ENCODE measurements around the gene MPND. TPM values are rescaled to one million over a fixed set of nuclear protein-coding genes. Genes with fewer than 3 reads are reported as not detected.
A peak's percentile ranks its signal among the peaks of the same experiment; 100 is the strongest.

MPND gene
- polyA plus RNA-seq, 1 of the 3 experiments (the other 2 are of a cell fraction) = 21.3 TPM

DNA sequence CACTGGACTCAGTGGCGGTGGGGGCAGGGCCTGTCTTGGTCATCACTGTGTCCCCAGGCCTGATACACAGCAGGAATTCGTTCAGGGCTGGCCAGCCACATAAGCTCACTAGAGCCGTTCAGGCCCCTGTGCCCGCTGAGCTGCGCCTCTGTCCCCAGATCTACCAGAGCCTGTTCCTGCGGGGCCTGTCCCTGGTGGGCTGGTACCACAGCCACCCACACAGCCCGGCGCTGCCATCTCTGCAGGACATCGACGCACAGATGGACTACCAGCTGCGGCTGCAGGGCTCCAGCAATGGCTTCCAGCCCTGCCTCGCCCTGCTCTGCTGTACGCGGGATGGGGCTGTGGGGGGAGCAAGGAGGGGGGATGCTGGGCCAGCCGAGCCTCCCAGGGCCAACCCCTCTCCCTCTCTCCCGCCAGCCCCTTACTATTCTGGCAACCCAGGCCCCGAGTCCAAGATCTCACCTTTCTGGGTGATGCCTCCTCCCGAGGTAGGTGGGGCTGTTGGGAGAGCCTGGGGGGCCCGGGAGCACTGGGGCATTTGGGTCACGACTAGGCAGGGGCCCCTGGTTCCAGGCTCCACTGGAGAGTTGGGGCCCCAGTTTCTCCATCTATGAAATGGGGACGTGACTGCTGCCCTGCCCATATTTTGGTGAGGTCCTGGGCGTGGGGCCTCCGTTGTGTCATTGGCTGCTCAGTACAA lies 13.9 kb downstream of the MPND start:
- Histone ChIP-seq H2AFZ (ENCODE audit: low read depth) (no peak overlapping the region), H3K79me2 (ENCODE audit: insufficient read depth) (no peaks in the 10 kb centered on the region), H3K4me2 (no peak overlapping the region), H3K4me3 (ENCODE audit: low read depth in 2 of 2, low read length in 1 of 2) (no peak overlapping the region), H3K36me3 (replicated peaks in 1 of 2; ENCODE audit: control insufficient read depth in 1 of 2, insufficient read depth in 2 of 2, low read length in 1 of 2) (peaks cover 3 to 34% of the 10 kb centered on the region in 2 experiments), H3K27ac (ENCODE audit: low read depth in 2 of 2, low read length in 1 of 2) (no peak overlapping the region; a peak in 1 of 4 replicates), H3K4me1 (ENCODE audit: control insufficient read depth in 1 of 2, insufficient read depth in 2 of 2, low read depth in 1 of 2, low read length in 1 of 2) (no peaks in the 10 kb centered on the region), H4K20me1 (ENCODE audit: insufficient read depth) (no peaks in the 10 kb centered on the region), H3K9ac (no peak overlapping the region), H3F3A (replicated peaks; ENCODE audit: insufficient read depth) (peaks cover 5% of the 10 kb centered on the region), H3K9me2 (no peaks in the 10 kb centered on the region), H3K9me3 (no peaks in the 10 kb centered on the region), H3K27me3 (ENCODE audit: insufficient read depth) (no peaks in the 10 kb centered on the region)
- no peak for TF ChIP-seq MXI1 (IDR thresholded peaks at IDR 0.05; ENCODE audit: low read depth, low read length)
- TF ChIP-seq, protein P1, sequence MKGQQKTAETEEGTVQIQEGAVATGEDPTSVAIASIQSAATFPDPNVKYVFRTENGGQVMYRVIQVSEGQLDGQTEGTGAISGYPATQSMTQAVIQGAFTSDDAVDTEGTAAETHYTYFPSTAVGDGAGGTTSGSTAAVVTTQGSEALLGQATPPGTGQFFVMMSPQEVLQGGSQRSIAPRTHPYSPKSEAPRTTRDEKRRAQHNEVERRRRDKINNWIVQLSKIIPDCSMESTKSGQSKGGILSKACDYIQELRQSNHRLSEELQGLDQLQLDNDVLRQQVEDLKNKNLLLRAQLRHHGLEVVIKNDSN (IDR thresholded peaks at IDR 0.05; ENCODE audit: borderline replicate concordance, low read depth) = no peak
- 88% methylated on average over 6 of the region's 23 CpGs for WGBS (ENCODE audit: low lambda C conversion rate)
- ChIA-PET POLR2A (no interaction called here), CTCF (interaction anchor here (1.3 to 1.6 kb wide), 2 partner anchors 18 to 89 kb away, joined by 3 to 11 read pairs; no protein-coding TSS in a partner anchor)
- peak; percentile 54 for DNase-seq

DNA sequence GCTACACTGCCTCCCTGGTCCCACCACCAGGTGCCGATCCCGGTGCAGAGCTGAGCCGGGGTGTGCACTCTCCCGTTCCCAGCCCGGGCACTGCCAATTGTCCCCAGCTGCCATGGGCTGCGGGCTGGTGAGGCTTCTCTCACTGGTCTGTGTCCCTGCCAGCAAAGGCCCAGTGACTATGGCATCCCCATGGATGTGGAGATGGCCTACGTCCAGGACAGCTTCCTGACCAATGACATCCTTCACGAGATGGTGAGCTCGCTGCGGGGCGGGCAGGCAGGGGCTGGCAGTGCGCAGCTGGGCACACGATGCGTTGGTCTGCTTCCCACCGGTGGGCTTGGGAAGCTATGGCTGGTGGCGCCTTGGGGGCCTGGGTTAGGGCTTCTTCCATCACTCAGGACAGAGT lies 14.6 kb downstream of the MPND start:
- peak; percentile 27 for DNase-seq
- H3K4me3 ChIP-seq (ENCODE audit: low read depth in 2 of 2, low read length in 1 of 2) = no peak overlapping the region
- ChIA-PET CTCF (interaction anchor here (1.6 to 2.2 kb wide), 2 partner anchors 90 to 91 kb away, joined by 8 to 11 read pairs; no protein-coding TSS in a partner anchor), POLR2A (no interaction called here)
- peaks cover 3 to 41% of the 10 kb centered on the region in 2 experiments for H3K36me3 ChIP-seq (replicated peaks in 1 of 2; ENCODE audit: control insufficient read depth in 1 of 2, insufficient read depth in 2 of 2, low read length in 1 of 2)
- TF ChIP-seq YY1 (IDR thresholded peaks at IDR 0.05; ENCODE audit: low read depth) = no peak
- no peak for TF ChIP-seq FOXM1 (IDR thresholded peaks at IDR 0.05; ENCODE audit: low read depth)
- no peak for TF ChIP-seq TCF12 (IDR thresholded peaks at IDR 0.05)
- TF ChIP-seq SIN3A (IDR thresholded peaks at IDR 0.05; ENCODE audit: borderline replicate concordance, low read depth, low read length) = no peak
- no peak for TF ChIP-seq EP300 (IDR thresholded peaks at IDR 0.05; ENCODE audit: borderline replicate concordance in 1 of 2, low read depth in 1 of 2, low read length in 1 of 2)
- TF ChIP-seq ELF1 (IDR thresholded peaks at IDR 0.05) = no peak
- TF ChIP-seq NFIC (IDR thresholded peaks at IDR 0.05; ENCODE audit: borderline replicate concordance) = no peak
- TF ChIP-seq FOSL2 (IDR thresholded peaks at IDR 0.05; ENCODE audit: borderline replicate concordance, low read depth) = no peak
- TF ChIP-seq, protein P2, sequence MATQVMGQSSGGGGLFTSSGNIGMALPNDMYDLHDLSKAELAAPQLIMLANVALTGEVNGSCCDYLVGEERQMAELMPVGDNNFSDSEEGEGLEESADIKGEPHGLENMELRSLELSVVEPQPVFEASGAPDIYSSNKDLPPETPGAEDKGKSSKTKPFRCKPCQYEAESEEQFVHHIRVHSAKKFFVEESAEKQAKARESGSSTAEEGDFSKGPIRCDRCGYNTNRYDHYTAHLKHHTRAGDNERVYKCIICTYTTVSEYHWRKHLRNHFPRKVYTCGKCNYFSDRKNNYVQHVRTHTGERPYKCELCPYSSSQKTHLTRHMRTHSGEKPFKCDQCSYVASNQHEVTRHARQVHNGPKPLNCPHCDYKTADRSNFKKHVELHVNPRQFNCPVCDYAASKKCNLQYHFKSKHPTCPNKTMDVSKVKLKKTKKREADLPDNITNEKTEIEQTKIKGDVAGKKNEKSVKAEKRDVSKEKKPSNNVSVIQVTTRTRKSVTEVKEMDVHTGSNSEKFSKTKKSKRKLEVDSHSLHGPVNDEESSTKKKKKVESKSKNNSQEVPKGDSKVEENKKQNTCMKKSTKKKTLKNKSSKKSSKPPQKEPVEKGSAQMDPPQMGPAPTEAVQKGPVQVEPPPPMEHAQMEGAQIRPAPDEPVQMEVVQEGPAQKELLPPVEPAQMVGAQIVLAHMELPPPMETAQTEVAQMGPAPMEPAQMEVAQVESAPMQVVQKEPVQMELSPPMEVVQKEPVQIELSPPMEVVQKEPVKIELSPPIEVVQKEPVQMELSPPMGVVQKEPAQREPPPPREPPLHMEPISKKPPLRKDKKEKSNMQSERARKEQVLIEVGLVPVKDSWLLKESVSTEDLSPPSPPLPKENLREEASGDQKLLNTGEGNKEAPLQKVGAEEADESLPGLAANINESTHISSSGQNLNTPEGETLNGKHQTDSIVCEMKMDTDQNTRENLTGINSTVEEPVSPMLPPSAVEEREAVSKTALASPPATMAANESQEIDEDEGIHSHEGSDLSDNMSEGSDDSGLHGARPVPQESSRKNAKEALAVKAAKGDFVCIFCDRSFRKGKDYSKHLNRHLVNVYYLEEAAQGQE (IDR thresholded peaks at IDR 0.05; ENCODE audit: low read depth, low read length) = no peak
- TF ChIP-seq, protein P3, sequence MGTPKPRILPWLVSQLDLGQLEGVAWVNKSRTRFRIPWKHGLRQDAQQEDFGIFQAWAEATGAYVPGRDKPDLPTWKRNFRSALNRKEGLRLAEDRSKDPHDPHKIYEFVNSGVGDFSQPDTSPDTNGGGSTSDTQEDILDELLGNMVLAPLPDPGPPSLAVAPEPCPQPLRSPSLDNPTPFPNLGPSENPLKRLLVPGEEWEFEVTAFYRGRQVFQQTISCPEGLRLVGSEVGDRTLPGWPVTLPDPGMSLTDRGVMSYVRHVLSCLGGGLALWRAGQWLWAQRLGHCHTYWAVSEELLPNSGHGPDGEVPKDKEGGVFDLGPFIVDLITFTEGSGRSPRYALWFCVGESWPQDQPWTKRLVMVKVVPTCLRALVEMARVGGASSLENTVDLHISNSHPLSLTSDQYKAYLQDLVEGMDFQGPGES (IDR thresholded peaks at IDR 0.05; ENCODE audit: low read depth, low read length) = no peak
- no peak for TF ChIP-seq MXI1 (IDR thresholded peaks at IDR 0.05; ENCODE audit: low read depth, low read length)
- TF ChIP-seq RFX5 (IDR thresholded peaks at IDR 0.05; ENCODE audit: low read length) = no peak
- no peak for TF ChIP-seq GABPA (IDR thresholded peaks at IDR 0.05; ENCODE audit: low read depth)
- no peak for TF ChIP-seq SMC3 (IDR thresholded peaks at IDR 0.05; ENCODE audit: low read depth, low read length)
- TF ChIP-seq NRF1 (IDR thresholded peaks at IDR 0.05; ENCODE audit: low read depth, low read length) = no peak
- TF ChIP-seq, protein P4, sequence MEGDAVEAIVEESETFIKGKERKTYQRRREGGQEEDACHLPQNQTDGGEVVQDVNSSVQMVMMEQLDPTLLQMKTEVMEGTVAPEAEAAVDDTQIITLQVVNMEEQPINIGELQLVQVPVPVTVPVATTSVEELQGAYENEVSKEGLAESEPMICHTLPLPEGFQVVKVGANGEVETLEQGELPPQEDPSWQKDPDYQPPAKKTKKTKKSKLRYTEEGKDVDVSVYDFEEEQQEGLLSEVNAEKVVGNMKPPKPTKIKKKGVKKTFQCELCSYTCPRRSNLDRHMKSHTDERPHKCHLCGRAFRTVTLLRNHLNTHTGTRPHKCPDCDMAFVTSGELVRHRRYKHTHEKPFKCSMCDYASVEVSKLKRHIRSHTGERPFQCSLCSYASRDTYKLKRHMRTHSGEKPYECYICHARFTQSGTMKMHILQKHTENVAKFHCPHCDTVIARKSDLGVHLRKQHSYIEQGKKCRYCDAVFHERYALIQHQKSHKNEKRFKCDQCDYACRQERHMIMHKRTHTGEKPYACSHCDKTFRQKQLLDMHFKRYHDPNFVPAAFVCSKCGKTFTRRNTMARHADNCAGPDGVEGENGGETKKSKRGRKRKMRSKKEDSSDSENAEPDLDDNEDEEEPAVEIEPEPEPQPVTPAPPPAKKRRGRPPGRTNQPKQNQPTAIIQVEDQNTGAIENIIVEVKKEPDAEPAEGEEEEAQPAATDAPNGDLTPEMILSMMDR (IDR thresholded peaks at IDR 0.05) = no peak
- no peak for TF ChIP-seq CHD2 (IDR thresholded peaks at IDR 0.05; ENCODE audit: low read length, partially characterized antibody)
- no peak for TF ChIP-seq TEAD4 (IDR thresholded peaks at IDR 0.05; ENCODE audit: borderline replicate concordance, insufficient read depth)
- TF ChIP-seq JUND (IDR thresholded peaks at IDR 0.05) = no peak
- H3K9ac ChIP-seq = no peak overlapping the region
- WGBS (ENCODE audit: low lambda C conversion rate) = 95% methylated on average over 14 of the region's 16 CpGs
- H3K79me2 ChIP-seq (ENCODE audit: insufficient read depth) = no peaks in the 10 kb centered on the region
- H2AFZ ChIP-seq (ENCODE audit: low read depth) = no peak overlapping the region
- no peaks in the 10 kb centered on the region for H3K9me3 ChIP-seq
- H3K4me1 ChIP-seq (ENCODE audit: control insufficient read depth in 1 of 2, insufficient read depth in 2 of 2, low read depth in 1 of 2, low read length in 1 of 2) = no peaks in the 10 kb centered on the region
- H3K9me2 ChIP-seq = no peaks in the 10 kb centered on the region
- H3K27me3 ChIP-seq (ENCODE audit: insufficient read depth) = no peaks in the 10 kb centered on the region
- H3K4me2 ChIP-seq = no peak overlapping the region
- no peak overlapping the region; a peak in 1 of 4 replicates for H3K27ac ChIP-seq (ENCODE audit: low read depth in 2 of 2, low read length in 1 of 2)
- H4K20me1 ChIP-seq (ENCODE audit: insufficient read depth) = no peaks in the 10 kb centered on the region
- H3F3A ChIP-seq (replicated peaks; ENCODE audit: insufficient read depth) = no peaks in the 10 kb centered on the region
